CD4-positive, alpha-beta T cell treated with Interleukin-1 beta for 1 hour (primary cell): ENCODE results near the gene HYI.
"Not testable (repeated sequence)": the region's sequence is repeated elsewhere in the genome, so short reads cannot be mapped to it uniquely, and the experiment has no call there.

Experiments
- DNase-seq, 2 donors: peaks; one replicate each; pipeline ENCODE4 v3.0.0-alpha.2; 2020 to 2022

HYI gene, protein sequence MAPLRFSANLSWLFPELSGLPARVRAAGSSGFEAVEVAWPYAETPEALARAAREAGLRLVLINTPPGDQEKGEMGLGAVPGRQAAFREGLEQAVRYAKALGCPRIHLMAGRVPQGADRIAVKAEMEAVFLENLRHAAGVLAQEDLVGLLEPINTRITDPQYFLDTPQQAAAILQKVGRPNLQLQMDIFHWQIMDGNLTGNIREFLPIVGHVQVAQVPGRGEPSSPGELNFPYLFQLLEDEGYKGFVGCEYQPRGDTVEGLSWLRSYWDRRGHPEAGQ

DNA sequence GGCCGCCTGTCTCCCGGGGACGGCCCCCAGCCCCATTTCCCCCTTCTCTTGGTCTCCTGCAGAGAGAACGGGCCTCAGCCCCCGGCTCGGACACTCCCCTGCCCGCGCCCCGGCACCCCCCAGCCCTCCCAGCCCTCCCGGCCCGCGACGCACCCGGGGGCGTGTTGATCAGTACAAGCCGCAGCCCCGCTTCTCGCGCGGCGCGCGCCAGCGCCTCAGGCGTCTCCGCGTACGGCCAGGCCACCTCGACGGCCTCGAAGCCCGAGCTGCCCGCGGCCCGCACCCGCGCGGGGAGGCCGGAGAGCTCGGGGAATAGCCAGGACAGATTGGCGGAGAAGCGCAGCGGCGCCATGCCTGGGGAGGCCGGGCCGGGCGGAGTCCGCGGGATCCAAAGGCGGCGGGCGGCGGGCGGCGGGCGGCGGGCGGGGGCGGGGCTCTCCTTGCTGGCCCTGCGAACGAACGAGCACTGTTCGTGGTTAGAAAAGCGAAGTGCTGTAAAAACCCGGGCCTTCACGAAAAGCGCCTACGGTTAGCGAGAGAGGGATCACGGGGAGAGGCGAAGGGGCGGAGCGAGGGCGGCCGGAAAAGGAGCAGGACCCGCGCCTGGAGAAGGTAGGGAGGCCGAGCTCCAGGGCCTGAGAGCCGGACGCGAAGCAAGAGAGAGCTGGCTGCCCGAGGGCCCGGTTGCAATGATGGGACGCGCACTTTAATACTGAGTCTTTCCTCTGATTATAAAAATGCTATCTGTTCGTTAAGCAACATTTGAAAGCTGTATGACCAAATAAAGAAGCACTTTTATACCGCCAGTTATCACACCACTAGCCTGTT lies at the start of gene HYI:
HYI (minus strand) TSS at position 490 of the 828 bp plus-strand sequence; CDS start at position 352, 138 bp downstream.
- DNase-seq: peak; percentile 68 to 72

DNA sequence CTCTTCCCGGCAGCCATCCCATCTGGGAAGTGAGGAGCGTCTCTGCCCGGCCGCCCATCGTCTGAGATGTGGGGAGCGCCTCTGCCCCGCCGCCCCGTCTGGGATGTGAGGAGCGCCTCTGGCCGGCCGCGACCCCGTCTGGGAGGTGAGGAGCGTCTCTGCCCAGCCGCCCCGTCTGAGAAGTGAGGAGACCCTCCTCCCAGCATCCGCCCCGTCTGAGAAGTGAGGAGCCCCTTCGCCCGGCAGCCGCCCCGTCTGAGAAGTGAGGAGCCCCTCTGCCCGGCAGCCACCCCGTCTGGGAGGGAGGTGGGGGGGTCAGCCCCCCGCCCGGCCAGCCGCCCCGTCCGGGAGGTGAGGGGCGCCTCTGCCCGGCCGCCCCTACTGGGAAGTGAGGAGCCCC lies 48.1 kb upstream of the HYI start:
- DNase-seq: not testable (repeated sequence)

DNA sequence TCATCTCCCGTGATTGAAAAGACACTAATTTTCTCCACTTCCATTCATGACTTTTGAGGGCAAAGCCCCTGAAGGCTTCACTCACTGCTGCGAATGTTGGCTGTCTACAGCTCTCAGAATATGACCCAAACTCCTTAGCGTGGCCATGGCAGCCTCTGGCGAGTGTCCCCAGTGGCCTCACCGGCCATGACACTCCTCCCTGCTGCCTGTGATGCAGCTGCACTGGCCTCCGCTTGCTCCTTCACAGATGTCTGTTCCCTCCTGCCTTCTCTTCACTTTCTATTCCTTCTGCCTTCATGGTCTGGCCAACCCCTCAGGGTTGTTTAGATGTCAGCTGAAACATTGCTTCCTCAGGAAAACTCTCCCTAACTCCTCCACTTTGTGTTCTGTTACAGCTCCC lies 46.2 kb upstream of the HYI start:
- DNase-seq: no peak

DNA sequence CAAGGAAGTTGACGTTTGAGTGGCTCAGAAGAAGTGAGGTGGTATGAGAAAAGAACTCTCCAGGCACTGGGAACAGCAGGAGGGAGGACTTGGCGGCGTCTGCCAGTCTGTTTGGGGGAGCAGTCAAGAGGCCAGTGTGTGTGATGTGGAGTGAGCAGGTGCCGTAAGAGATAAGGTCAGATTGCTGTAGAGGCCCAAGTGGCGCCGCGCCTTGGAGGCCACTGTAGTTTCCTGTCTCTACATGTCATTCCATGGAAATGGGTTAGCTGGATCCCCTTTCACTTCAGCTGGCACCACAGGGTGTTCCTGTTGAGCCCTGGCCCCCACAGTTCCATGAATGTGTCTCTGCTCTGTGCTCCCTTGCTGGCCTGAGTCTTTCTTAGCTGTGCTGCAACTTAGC lies 41.5 kb upstream of the HYI start:
- DNase-seq: no peak

DNA sequence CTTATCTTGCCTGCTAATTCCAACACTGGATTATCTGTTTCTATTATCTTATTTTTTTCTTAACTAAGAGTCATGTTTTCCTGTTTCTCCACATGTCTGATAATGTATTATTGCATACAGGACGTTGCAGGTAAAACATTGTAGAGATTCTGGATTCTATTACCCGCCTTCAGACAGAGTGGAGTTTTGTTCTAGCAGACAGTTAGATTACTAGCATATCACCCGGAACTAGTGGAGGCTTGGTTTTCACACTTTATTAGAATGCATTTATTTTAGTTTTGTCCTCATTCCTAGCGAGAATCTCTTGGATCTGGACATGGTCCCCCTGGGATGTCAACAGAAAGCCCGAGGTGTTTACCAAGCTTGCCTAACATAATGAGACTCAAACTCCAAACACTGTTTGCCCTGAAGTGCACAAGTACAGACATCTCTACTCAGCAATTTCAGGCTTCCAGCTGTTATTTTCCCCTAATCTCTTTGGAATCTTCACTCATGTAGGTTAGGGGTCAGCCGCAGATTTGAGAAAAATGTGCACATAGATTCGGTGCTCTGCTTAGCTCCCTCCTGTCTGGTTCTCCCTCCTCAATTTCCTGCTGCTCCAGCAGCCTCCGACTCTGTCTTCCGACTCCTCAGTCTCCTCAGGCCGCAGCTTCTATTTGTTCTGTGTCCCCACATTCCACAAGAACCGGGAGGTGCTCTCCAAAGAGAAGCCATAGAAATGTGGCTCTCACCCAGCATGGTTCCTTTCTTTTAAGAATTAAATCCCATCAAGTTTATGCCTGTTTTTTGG lies 40.1 kb upstream of the HYI start:
- DNase-seq: no peak

DNA sequence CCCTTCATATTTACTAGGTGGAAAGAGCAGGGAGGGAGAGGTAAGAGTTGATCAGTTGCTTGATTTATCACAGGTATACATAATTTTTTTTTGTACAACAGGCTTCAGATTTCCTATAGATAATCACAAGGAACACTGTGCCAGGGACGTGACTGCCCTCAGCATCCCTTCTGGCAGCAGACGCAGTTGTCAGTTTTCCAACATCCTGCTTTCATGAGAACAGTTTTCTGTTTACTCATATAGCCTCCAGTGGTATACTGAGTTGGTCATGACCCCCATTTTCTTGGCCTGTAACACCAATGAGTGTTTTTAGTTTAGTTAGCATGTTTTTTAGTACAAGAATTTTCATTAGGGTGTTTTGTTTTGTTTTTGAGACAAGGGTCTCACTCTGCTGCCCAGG lies 39.1 kb upstream of the HYI start:
- DNase-seq: no peak

DNA sequence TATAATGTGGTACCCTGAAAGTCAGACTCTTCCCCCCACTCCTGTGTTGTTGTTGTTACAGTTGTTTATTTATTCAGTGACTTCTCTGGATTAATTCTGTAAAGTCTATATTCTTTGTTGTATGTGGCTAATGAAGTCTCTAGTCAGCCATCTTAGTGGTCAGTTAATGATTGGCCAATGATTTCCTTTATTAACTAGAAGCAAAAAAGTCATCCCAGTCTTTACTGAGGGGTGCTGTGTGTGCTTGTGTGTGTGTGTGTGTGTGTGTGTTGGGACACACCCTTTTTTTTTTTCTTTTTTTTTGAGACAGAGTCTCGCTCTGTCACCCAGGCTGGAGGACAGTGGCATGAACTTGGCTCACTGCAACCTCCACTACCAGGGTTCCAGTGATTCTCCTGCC lies 37.3 kb upstream of the HYI start:
- DNase-seq: no peak

DNA sequence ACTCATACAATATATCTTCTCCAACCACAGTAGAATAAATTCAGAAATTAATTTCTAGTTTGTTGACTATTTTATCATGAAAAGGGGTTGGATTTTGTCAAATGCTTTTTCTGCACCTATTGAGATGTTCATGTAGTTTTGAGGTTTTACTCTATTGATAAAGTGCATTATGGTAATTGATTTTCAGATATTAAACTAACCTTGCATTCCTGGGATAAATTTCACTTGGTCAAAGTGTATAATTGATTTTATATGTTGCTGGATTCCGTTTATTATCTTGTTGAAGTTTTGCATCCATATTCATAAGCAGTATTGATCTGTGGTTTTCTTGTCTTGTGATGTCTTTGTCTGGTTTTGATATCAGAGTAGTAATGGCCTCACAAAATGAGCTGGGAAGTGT lies 34.4 kb upstream of the HYI start:
- no peak for DNase-seq

DNA sequence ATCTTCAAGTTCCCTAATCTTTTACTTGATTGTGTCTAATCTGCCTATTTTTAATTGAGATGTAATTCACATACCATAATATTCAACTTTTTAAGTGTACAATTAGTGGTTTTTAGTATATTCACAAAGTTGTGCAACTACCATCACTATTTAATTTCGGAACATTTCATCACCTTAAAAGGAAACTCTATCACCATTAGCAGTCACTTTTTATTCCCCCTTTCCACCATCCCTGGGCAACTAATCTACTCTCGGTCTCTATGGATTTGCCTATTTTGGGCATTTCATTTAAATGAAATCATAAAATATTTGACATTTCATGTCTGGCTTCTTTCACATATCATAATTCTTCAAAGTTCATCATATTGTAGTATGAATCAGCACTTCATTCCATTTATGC lies 30.6 kb upstream of the HYI start:
- DNase-seq: no peak

DNA sequence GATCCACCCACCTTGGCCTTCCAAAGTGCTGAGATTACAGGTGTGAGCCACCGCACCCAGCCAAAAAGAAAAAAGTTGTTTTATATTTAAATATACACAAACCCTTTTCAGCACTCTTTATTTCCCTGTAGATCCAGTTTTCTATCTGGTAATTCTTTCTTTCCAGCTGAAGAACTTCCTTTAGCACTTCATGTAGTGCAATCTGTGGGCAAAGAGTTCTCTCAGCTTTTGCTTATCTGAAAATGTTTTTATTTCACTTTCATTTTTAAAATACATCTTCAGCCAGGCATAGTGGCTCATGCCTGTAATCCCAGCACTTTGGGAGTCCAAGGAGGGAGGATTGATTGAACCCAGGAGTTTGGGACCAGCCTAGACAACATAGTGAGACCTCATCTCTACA lies 28.5 kb upstream of the HYI start:
- DNase-seq: no peak

DNA sequence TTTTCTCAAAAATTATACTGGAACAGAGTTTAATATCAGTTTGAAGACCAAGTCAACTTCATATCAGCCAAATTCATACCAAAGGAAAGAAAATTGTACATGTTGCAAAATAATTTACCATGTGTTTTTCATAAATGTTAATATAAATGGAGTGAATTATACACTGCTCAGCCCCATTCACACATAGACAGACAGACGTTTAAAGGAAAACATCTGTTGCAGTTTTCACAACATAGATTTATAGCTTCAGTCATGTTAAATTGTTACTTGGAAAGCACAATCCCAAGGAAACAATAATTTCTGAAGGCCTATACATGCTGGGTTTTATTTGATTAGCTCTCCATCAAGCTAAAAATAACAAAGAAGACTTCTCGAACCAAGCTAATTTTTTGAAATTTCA lies 27.8 kb upstream of the HYI start:
- no peak for DNase-seq

DNA sequence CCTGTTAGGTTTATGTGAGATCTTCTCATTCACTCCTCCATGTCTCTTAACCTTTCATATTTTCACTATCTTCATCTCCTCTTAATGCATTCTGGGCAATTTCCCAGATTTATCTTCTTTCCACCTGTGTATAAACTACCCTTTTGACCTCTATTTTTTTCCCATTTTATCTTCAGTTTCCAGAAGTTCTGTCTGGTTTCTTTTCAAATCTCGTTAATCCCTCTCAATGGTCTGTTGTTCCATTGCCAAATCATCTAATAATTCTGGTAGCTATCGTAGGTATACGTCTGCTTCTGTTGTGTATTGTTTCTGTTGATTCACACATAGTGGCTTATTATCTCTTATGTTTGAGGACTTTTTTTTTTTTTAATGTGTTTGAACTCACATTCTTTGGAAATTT lies 25.7 kb upstream of the HYI start:
- DNase-seq: no peak

DNA sequence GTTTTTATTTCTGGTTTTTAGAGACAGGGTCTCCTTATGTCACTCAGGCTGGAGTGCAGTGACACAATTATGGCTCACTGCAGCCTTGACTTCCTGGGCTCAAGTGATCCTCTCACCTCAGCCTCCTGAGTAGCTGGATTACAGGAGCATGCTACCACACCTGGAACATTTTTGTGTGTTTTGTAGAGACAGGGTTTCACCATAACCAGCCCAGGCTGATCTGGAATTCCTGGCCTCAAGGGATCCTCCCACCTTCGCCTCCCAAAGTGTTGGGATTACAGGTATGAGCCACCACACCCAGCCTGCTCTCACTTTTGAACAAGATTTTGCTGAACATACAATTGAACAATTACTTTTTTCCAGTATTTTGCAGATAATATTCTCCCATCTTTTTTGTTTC lies 24.0 kb upstream of the HYI start:
- DNase-seq: no peak

DNA sequence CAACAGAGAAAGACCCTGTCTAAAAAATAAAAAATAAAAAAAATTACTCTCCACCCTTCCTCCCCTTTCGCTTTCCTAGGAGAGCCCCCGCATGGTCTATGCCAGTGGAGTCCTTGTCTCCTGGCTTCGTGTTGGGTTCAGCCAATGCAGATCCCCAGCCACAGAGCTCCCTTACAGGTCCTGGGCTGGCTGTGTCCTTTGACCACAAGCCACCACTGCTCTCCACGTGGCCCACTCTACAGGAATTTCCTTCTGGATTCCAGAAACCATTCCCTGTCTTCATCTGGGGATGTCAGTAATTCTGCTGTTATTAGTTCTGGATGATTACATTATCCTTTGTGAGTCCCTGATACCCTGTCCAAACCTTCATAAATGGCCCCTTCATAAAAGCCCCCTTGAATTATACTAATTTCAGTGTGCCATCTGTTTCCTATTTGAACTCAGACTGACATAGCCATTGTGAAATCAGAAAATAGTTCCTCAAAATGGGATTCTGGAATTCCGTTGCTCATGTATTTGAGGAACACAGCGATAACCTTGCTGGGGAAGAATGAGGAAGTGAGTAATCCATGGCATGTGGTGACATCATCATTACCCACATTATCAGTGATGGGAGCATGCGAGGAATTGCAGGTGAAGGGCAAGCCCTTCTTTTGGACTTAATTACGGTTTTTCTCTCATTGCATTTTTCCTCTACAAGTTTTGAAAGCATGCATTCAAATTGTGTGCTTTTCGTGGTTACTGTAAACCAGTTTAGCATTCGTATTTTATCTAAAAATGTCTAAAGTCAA lies 22.1 kb upstream of the HYI start:
- not testable (repeated sequence) for DNase-seq

DNA sequence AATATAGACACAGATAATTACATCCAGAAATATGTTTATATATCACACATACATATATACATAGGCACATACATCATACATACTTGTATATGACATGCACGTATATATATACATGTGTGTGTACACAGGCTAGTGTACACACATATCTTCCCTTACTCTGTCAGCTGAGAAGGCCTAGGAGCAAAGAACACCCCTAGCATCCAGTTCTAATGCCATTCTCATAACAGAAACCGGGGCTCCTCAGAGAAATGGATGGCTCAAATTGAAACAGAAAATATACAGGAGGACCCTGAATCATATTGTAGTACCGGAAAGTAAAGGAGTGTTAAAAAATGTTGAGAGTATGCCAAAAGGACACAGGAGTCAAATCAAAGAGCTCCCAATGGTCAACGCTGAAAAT lies 19.7 kb upstream of the HYI start:
- DNase-seq: no peak

DNA sequence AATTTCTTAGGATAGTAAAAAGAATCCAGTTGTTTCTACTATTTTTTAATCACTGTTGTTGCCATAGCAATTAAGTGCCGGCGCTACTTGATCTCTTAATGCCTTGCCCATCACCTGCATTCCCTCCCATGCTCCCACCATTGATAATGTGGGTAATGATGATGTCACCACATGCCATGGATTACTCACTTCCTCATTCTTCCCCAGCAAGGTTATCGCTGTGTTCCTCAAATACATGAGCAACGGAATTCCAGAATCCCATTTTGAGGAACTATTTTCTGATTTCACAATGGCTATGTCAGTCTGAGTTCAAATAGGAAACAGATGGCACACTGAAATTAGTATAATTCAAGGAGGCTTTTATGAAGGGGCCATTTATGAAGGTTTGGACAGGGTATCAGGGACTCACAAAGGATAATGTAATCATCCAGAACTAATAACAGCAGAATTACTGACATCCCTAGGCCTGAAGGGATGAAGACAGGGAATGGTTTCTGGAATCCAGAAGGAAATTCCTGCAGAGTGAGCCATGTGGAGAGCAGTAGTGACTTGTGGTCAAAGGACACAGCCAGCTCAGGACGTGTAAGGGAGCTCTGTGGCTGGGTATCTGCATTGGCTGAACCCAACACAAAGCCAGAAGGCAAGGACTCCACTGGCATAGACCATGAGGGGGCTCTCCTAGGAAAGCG lies 18.9 kb upstream of the HYI start:
- not testable (repeated sequence) for DNase-seq

DNA sequence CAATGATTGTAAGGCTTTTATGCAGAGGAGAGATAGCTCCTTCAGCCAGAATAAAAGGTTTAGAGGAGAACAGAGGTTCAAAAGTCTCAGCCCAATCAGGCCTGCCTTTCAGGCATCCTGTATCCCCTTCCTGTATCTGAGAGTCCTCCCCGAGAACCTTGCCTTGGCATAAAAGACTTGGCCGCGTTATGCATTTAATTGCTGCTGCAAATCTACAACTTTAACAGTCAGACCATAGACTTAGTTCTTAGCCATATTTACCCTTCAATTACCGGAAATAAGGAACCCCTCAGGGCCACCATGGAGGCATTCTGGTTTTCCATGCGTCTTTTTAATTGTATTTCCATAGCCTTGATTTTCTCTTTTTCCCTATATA lies 18.3 kb upstream of the HYI start:
- no peak for DNase-seq

DNA sequence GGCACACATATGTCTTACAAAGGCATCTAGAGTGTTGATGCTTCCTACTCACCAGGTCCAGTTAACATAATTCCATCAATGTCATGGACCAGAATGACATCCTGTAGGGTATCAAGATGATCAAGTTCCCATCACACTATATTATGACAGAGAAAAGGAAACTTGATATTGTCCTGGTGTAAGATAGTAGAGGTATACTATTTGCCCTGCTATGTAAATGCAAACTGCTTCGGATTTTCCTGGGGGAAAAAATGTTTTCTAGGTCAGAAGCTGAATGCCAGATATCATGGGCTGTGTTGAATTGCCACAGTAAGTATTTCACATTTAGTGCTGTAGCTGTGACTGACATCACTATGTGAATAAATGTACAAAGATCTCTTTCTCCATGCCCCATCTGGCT lies 16.2 kb upstream of the HYI start:
- DNase-seq: no peak

DNA sequence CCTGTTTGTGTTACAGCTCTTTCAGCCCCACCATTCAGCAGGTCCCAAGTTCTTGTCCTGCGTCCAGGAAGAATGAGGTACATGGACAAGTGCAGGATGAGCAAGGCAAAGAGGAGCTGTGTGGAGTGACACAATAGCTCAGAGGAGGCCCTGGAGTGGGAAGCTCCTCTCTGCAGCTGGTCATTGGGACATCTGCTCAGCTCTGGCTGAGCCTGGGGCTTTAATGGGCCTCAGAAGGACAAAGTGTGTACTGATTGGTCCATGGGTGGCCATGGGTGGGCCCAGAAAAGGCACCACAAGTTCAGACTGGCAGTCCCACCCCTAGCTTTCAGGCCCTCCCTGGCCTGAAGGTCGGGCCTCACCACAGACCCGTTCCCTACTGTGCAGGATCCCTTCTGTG lies 14.7 kb upstream of the HYI start:
- DNase-seq: no peak

DNA sequence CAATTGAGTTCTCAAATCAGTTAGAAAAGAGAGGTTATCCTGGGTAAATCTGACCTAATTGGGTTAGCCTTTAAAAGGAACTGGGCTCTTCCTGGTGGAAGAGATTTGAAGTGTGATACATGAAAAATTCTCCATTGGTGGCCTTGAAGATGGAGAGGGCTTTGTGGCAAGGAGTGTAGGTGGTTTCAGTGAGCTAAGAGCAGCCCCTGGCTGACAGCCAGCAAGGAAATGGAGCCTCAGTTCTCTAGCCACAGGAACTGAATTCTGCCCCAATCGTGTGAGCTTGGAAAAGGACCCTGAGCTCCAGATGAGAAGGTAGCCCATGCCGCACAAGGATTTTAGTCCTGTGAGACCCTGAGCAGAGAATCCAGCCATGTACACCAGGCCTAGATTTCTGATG lies 12.7 kb upstream of the HYI start:
- no peak for DNase-seq

DNA sequence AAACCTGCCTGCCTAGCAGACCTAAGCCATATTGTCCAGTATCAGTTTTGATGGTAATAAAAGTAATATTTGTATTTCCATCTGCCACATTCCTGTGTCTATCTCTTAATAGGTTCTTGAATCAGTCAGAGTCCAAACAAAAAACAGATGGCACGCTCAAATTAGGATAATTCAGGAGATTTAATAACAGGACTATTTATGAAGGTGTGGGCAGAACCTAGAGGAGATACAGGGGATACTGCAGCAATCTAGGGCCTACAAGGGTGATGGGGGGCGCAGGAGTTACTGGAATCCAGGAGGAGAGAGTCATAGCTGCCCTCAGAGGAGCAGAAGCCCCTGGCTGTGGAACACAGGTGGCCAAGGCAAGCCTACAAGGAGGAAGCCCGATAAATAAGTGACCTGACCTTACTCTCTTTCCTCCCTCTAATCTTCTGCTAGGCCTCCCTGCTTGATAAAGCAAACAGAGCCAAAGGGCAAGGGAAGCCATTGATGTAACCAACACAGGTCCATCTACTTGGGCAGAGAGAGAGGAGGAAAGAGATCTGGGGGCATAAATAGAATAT lies 11.9 kb upstream of the HYI start:
- DNase-seq: no peak
